ENCODE data around the gene TAF5L.

The TAF5L gene

DNA sequence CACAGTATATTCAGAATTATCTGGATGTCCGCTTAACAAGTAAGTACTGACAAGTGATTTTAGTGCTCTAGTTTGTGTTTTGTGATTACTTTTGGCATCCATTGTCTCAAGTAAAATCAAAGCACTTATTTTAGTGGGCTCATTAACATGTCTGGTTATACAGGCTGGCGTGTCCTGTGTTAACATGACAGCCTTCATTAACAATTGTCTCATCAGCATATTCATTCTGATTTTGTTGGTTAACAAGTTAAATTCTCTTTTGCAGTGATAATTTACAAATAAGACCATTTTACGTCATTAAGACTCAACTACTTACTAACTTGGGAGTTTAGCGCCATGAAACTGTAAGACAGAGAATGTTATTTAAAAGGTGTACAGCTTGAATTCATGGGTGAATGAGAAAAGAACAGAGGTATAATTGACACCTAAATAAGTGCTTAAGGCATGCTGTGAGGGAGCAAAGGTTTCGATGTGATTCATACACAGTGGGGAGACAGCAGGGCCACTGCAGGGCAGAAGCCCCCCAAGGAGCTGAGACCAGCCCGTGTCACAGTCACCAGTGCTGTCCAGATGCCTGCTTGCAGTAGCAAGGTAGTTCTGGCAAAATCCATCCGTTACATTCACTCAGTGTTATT is 22.4 kb downstream of the TAF5L start:
- TF ChIP-seq GATA2 (IDR thresholded peaks at IDR 0.05; ENCODE audit: low read depth, low read length) (no peak), GATA3 (IDR thresholded peaks at IDR 0.05; ENCODE audit: low read depth, low read length) (no peak)

DNA sequence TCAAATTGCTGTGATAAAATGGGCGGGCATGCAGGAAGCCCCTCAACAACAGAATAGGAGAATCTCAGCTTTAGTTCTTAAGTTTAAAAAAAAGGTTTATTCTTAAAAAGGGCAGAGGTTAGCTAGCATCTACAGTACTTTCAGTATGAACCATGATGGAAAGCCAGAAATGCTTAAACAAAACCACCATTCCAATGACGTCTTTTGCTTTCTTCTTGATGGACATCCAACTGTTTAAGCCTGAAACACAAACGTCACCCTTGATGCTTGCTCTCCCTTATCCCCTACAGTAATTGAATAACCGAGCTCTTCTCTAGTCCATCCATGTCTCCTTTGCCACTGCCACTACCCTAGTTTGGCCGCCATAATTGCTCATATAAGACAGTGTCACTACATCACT is 25.7 kb downstream of the TAF5L start:
- no peak for TF ChIP-seq GATA3 (IDR thresholded peaks at IDR 0.05; ENCODE audit: low read depth, low read length)
- no peak for TF ChIP-seq GATA2 (IDR thresholded peaks at IDR 0.05; ENCODE audit: low read depth, low read length)

DNA sequence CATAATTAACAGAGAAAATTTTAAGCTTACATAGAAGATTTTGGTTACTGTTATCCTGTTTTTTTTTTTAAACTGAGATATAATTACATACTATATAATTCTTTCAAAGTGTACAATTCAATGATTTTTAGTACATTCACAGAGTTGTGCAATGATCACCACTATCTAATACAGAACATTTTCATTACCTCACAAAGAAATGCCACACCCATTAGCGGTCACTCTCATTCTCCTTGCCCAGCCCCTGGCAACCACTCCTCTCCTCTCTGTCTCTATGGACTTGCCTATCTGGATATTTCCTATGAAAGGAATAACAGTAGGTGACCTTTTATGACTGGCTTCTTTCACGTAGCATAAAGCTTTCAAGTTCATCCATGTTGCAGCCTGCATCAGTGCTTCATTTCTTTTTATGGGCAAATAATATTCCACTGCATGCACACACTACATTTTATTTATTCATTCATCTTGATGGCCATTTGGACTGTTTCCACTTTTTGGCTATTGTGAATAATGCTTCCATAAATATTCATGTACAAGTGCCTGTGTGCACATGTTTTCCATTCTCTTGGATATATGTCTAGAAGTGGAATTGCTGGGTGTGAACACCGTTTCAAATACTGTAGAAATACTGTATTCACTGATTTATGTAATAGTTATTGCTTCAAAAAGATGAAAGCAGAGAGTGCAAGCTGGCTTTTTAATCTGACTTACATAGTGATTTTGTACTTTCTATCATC is 26.5 kb downstream of the TAF5L start:
- TF ChIP-seq GATA2 (IDR thresholded peaks at IDR 0.05; ENCODE audit: low read depth, low read length) (no peak), GATA3 (IDR thresholded peaks at IDR 0.05; ENCODE audit: low read depth, low read length) (no peak)

DNA sequence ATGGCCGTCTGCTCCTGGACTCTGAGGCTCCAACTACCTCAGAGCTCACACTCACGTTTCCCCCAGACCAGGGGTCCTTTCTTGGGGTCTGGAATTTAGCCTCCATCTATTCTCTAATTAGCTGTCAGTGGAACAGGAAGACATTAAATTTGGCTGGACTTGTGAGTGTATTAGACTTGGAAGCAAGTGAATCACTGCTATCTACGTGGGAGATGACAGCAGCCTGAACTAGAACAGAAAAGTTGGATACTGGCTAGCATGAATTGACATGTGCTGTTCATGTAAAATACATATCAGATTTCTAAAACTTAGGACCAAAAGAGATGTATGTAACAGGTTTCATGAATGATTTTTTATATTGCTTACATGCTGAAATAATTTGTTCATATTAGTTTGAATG is 28.0 kb downstream of the TAF5L start:
- no peak for TF ChIP-seq GATA2 (IDR thresholded peaks at IDR 0.05; ENCODE audit: low read depth, low read length)
- no peak for TF ChIP-seq GATA3 (IDR thresholded peaks at IDR 0.05; ENCODE audit: low read depth, low read length)

DNA sequence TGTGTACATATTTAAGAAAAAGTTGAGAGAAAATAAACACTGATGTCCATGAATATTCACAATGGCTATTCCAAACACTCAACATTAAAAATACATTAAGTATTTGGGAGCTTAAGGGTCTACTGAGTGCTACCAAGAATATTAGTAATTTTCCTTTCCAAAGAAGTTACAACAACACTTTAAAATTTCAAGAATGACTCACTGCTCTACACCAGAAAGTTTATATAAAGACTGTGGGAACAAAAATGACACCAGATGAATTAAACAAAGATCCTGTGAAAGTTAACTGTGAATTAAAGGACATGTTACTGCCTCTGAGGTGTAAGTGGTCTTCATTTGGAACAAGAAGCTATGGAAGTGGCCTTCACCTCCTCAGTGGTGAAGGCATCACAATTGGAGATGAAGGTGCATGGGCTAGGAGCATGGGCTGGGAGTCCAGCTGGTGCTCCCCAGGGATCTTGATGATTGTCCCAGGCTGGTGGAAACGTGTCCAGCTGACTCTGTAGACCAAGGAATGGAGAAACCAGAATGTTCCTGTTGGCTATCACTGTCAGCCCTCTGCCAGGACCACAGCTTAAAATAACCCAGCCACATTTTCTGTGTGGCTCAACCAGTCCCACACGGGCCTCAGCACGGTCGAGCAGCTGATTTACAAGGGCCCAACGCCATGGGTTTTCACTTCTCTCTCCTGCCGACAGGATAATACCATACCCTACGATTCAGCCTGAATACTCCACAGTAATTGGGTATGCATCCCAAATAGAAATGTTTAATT is 28.8 kb downstream of the TAF5L start:
- TF ChIP-seq GATA2 (IDR thresholded peaks at IDR 0.05; ENCODE audit: low read depth, low read length) (no peak), GATA3 (IDR thresholded peaks at IDR 0.05; ENCODE audit: low read depth, low read length) (no peak)

DNA sequence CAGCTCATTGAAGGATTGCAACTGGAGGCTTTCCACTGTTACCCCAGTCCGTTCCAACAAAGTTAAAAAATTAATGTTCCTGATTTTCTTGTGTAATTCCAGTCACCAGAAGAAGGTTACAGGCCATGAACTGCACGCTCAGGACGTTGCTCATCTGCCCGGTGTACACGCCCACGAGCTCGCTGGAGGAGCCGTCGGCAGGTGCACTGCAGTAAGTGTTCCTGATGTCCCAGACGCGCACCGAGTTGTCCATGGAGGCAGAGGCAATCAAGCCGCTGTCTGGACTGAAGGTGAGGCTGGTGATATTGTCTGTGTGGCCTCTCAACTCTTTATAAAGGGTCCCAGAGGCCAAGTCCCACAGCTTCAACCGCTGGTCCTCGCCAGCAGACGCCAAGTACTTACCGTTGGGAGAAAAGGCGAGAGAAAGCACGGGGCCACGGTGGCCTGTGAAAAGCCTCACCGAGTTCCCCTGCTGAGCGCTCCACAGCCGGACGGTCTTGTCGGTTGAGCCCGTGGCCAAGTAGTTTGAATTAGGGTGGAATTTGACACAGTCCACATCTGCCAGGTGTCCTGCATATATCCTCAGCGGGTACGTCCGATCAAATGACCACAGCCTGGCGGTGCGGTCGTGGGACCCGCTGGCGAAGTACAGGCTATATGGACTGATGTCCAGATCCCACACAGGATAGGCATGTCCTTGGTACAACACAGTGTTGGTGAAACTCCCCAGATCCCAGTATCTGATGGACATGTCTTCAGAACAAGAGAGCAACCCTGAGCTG is 31.5 kb downstream of the TAF5L start:
- TF ChIP-seq GATA3 (IDR thresholded peaks at IDR 0.05; ENCODE audit: low read depth, low read length) (no peak), GATA2 (IDR thresholded peaks at IDR 0.05; ENCODE audit: low read depth, low read length) (no peak)

DNA sequence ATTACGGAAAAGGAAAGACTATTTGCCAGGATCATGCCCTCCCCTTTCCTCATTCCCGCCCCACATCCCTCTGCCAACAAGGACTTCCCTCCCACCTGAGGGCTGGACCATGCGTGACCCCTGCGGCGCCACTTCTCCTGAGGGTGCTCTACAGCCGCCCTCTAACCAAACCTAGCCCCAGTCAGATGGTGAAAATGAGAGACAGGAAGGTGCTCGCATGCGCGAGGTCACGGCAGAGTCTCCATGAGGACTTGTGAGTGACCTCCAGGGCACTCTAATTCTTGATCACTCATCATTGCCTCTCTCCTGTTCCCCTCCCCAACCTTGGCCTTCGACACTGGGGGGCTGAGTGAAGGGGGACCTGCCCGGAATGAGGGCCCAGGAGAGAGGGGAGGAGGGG is 32.1 kb downstream of the TAF5L start:
- TF ChIP-seq GATA2 (IDR thresholded peaks at IDR 0.05; ENCODE audit: low read depth, low read length) (no peak), GATA3 (IDR thresholded peaks at IDR 0.05; ENCODE audit: low read depth, low read length) (no peak)

DNA sequence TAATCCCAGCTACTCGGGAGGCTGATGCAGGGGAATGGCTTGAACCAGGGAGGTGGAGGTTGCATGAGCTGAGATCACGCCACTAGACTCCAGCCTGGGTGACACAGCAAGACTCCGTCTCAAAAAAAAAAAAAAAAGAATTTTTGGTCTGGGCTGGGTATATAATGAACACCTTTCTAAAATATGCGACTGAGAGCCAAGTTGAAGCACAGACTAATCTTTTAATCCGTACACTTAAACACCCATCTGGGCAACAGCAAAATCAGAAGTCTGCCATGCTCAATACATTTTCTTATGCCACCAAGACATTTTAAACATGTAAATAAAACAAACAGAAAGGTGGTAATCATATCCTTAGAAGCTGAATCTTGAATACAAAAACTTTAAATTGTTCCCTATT is 35.8 kb downstream of the TAF5L start:
- TF ChIP-seq GATA2 (IDR thresholded peaks at IDR 0.05; ENCODE audit: low read depth, low read length) (no peak), GATA3 (IDR thresholded peaks at IDR 0.05; ENCODE audit: low read depth, low read length) (no peak)

DNA sequence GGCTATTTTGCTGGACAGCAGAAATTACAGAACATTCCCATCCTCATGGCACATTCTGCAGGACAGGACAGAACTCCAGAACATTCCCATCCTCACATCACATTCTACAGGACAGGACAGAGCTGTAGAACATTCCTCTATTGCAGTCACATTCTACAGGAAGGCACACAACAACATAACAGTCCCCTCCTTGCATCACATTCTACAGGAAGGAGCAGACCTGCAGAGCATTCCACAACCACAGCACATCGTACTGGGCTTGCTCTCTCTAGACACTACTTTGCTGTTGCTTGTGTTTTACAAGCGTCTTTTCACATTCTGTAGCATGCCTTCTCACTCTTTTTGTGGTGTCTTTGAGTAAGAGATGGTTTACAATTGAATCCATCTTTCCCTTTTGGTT is 40.6 kb downstream of the TAF5L start:
- TF ChIP-seq GATA3 (IDR thresholded peaks at IDR 0.05; ENCODE audit: low read depth, low read length) (no peak), GATA2 (IDR thresholded peaks at IDR 0.05; ENCODE audit: low read depth, low read length) (no peak)

DNA sequence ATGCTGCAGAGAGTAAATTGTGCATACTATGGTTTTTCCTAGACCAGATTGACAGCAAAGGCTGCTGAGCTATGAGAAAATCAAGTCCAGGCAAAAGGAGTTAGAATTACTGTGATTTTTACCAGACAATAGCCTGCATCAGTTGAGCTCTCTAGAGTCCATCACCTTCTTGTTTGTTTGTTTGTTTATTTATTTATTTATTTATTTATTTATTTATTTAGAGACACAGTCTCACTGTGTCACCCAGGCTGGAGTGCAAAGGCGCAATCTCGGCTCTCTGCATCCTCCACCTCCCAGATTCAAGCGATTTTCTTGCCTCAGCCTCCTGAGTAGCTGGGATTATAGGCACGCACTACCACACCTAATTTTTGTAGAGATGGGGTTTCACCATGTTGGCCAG is 43.2 kb downstream of the TAF5L start:
- TF ChIP-seq GATA3 (IDR thresholded peaks at IDR 0.05; ENCODE audit: low read depth, low read length) (no peak), GATA2 (IDR thresholded peaks at IDR 0.05; ENCODE audit: low read depth, low read length) (no peak)

DNA sequence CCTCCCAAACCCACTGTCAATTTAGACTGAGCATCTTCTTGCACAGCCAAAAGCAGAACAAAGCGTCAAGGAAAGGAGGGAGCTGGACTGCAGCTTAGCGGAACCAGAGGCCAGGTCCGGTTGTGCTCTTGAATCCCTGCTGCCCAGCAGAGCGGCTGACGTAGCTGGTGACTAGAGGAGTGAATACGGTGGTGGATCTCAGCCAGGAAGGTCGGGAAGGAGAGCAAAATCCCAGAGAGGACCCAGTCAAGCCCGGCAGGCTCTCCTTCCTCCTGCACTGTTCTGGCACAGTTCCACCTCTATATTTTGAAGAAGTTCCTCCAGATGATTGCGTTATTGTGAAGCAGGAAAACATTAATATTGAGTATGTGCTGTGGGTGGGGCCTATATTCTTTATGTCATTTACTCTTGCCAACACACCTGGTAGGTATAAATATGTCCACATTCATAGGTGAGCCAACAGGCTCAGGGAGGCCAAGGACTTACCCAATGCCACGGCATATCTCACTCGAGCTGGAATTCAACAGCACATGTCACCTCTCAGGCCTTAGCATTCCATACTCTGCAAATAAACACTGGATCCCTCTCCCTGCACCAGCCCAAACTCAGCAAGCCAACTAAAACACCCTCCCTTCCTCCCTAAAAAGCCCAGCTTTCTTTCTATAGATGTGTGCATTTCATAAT is 43.8 kb downstream of the TAF5L start:
- TF ChIP-seq GATA2 (IDR thresholded peaks at IDR 0.05; ENCODE audit: low read depth, low read length) (no peak), GATA3 (IDR thresholded peaks at IDR 0.05; ENCODE audit: low read depth, low read length) (no peak)

DNA sequence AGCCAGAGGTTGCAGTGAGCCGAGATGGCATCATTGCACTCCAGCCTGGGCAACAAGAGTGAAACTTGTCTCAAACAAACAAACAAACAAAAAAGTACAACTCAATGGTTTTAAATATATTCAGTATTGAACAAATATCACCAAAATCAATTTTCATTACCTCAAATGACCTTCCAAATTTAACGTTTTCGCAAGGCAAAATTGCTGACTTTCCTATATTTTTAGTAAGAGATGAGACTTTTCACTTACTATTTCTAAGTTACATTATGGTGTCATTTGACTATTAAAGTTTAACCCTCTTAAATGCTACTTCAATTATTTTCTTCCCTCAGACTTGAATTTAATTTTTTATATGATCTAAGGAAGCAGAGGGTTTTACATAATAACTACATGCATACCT is 44.4 kb downstream of the TAF5L start:
- TF ChIP-seq GATA3 (IDR thresholded peaks at IDR 0.05; ENCODE audit: low read depth, low read length), result no peak
- no peak for TF ChIP-seq GATA2 (IDR thresholded peaks at IDR 0.05; ENCODE audit: low read depth, low read length)

DNA sequence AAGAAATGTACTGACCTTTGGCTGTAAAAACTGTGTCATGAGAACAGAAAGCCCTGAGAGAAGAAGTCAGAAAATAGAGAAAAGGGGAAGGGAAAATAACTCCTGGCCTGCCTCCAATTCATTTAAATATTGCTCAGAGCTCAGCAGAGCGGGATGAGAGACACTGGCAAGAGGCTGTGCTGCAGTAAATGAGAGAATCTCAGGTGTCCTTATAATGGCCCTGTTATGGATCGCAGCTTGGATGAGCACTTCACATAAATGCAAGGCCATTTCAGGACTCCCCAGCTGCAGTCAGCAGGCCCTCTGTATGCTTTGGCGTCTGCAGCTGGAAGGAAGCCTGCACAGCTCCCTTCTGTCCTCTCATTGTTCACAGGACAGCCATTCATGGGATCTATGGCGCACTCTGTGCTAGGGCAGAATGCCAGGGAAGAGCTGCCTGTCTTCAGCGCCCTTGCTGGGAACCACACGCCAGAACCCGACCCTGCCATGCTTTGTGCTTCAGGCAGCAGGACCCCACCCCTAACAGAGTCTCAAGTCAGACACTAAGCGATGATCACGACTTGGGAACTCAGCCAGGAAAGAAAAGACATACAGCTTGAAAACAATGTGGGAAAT is 46.8 kb downstream of the TAF5L start:
- TF ChIP-seq GATA3 (IDR thresholded peaks at IDR 0.05; ENCODE audit: low read depth, low read length) (no peak), GATA2 (IDR thresholded peaks at IDR 0.05; ENCODE audit: low read depth, low read length) (no peak)
